B cell (primary cell): ENCODE results near the gene TCERG1L. TPM values are rescaled to one million over a fixed set of nuclear protein-coding genes. Genes with fewer than 3 reads are reported as not detected.

Source experiments
- ATAC-seq: fragments of 200-7000 bp; cut with Tn5 transposase; one replicate; pipeline ENCODE4 v1.10.0; 2021; ENCODE audit warnings: low read depth, mild to moderate bottlenecking, moderate number of reproducible peaks, moderate library complexity
- CTCF ChIA-PET: fragments of 350-600 bp; sonication (Branson Sonifier 250); formaldehyde crosslinking; loops from one replicate; lab custom pipeline; 2021; ENCODE audit warnings: antibody characterized with exemption, inconsistent platforms; lab: Charles Lee
- POLR2A ChIA-PET: fragments of 350-600 bp; sonication (Branson Sonifier 250); formaldehyde crosslinking; loops from one replicate; lab custom pipeline; 2021; ENCODE audit warnings: antibody characterized with exemption; lab: Charles Lee
- DNase-seq: peaks from one replicate; pipeline ENCODE4 v3.0.0; 2013
- H2AFZ ChIP-seq: 2 replicates; pipeline ENCODE4 v1.6.1; 2012; ENCODE audit warnings: mild to moderate bottlenecking, low read depth, low read length; ENCODE audit not compliant: insufficient read depth, poor library complexity, severe bottlenecking
- H3K27ac ChIP-seq, 2 donors: 1 replicate in 1 of 2; 2 replicates in 1 of 2; pipeline ENCODE4 v1.5.1; 2012 to 2013; ENCODE audit warnings: low read length in 2 of 2, mild to moderate bottlenecking in 2 of 2, moderate library complexity in 1 of 2
- H3K27me3 ChIP-seq, 4 experiments: fragments of 200-600 bp in 1 of 4; sonication (generic) in 1 of 4; replicated peaks in 1 of 4; 1 replicate in 2 of 4; 2 replicates in 2 of 4; pipeline versions ENCODE4 v1.6.1 to v1.7.0; 2013 to 2016; ENCODE audit warnings: low read length in 3 of 4, mild to moderate bottlenecking in 2 of 4, mixed read lengths in 1 of 4, moderate library complexity in 1 of 4; ENCODE audit not compliant: insufficient read depth in 4 of 4, control insufficient read depth in 3 of 4; ENCODE audit errors: control extremely low read depth in 1 of 4
- H3K36me3 ChIP-seq, 2 experiments: replicated peaks in 1 of 2; 1 replicate in 1 of 2; 2 replicates in 1 of 2; pipeline versions ENCODE4 v1.6.1 to v1.7.1; 2013; ENCODE audit warnings: low read length in 1 of 2; ENCODE audit not compliant: insufficient read depth in 2 of 2, control insufficient read depth in 1 of 2; ENCODE audit errors: control extremely low read depth in 1 of 2, extremely low read depth in 1 of 2
- H3K4me1 ChIP-seq, 2 donors: fragments of 200-600 bp in 1 of 2; sonication (generic) in 1 of 2; 1 replicate in 1 of 2; 2 replicates in 1 of 2; pipeline versions ENCODE4 v1.5.1 to v1.6.1; 2013 to 2017; ENCODE audit warnings: low read length in 2 of 2; ENCODE audit not compliant: control insufficient read depth in 2 of 2, insufficient read depth in 2 of 2
- H3K4me2 ChIP-seq: replicated peaks from 2 replicates; pipeline ENCODE3; 2012; ENCODE audit warnings: mild to moderate bottlenecking, low read depth, low read length; ENCODE audit not compliant: poor library complexity, severe bottlenecking
- H3K4me3 ChIP-seq, 5 experiments: fragments of 200-600 bp in 1 of 5; sonication (generic) in 1 of 5; 1 replicate in 3 of 5; 2 replicates in 2 of 5; pipeline versions ENCODE4 v1.5.1 to v1.7.0; 2011 to 2016; ENCODE audit warnings: low read length in 4 of 5, mild to moderate bottlenecking in 4 of 5, low read depth in 2 of 5, control low read depth in 1 of 5, moderate library complexity in 1 of 5; ENCODE audit not compliant: insufficient read depth in 1 of 5; ENCODE audit errors: control extremely low read depth in 1 of 5, extremely low read depth in 1 of 5
- H3K79me2 ChIP-seq: fragments of 200-600 bp; sonication (generic); one replicate; pipeline ENCODE4 v1.6.0; 2016; ENCODE audit warnings: low read length; ENCODE audit not compliant: control insufficient read depth, insufficient read depth
- H3K9ac ChIP-seq: fragments of 200-600 bp; sonication (generic); 2 replicates; pipeline ENCODE4 v1.6.1; 2017; ENCODE audit warnings: mild to moderate bottlenecking, low read length, moderate library complexity
- H3K9me3 ChIP-seq, 3 donors: one replicate each; pipeline versions ENCODE4 v1.6.1 to v1.7.1; 2013; ENCODE audit warnings: low read length in 2 of 3; ENCODE audit not compliant: control insufficient read depth in 2 of 3, insufficient read depth in 1 of 3; ENCODE audit errors: control extremely low read depth in 1 of 3
- H4K20me1 ChIP-seq: 2 replicates; pipeline ENCODE4 v1.6.0; 2012; ENCODE audit warnings: mild to moderate bottlenecking, low read length; ENCODE audit not compliant: insufficient read depth, control insufficient read depth, poor library complexity, severe bottlenecking
- H3K27ac Mint-ChIP-seq: one replicate; pipeline ENCODE4 v1.8.0; 2021; ENCODE audit warnings: mixed read lengths
- H3K27me3 Mint-ChIP-seq: one replicate; pipeline ENCODE4 v1.8.0; 2021; ENCODE audit warnings: mixed read lengths
- H3K4me1 Mint-ChIP-seq: one replicate; pipeline ENCODE4 v1.8.0; 2021; ENCODE audit warnings: mixed read lengths
- H3K4me3 Mint-ChIP-seq: one replicate; pipeline ENCODE4 v1.8.0; 2021; ENCODE audit warnings: mixed read lengths
- H3K9me3 Mint-ChIP-seq: one replicate; pipeline ENCODE4 v1.8.0; 2022; ENCODE audit warnings: mixed read lengths; ENCODE audit not compliant: insufficient read depth
- EZH2 ChIP-seq: IDR thresholded peaks from 2 replicates; pipeline ENCODE4 v1.6.1; 2012; ENCODE audit warnings: borderline replicate concordance, low read depth, mild to moderate bottlenecking, moderate library complexity, low read length; ENCODE audit not compliant: insufficient read depth, poor library complexity, severe bottlenecking
- WGBS: methylation state at CpG from one replicate; pipeline ENCODE4 v1.1.5; 2013; ENCODE audit warnings: missing lambda C conversion rate; ENCODE audit not compliant: insufficient coverage; 5-methylcytosine and 5-hydroxymethylcytosine counted together
- intact Hi-C: fragments of 100-400 bp; cut with micrococcal nuclease; formaldehyde crosslinking; loops from one replicate; pipeline ENCODE4 v1.10.0; 2022
- polyA plus RNA-seq: library from polyadenylated mRNA; depleted of rRNA; stranded (reverse); fragments of >200 nt; gene quantifications from 2 replicates; pipeline ENCODE4 v1.2.3, GENCODE V29; 2012
- total RNA-seq, 2 donors: library from RNA; stranded (reverse); fragments of 120-200 nt in 1 of 2; gene quantifications; 1 replicate in 1 of 2; 2 replicates in 1 of 2; pipeline versions ENCODE4 v1.2.3 to v1.2.4, GENCODE V29; 2013 to 2022
- TF ChIP-seq, protein P1 (sequence below): fragments of 200-600 bp; IDR thresholded peaks from one replicate; pipeline ENCODE4 v1.8.0; 2022; ENCODE audit warnings: antibody characterized with exemption, mild to moderate bottlenecking

TCERG1L gene
- total and polyA plus RNA-seq, 2 donors (not counting 1 experiment from before 2014, with no cell fraction given) = 0.10 TPM; not detected in 1

GRCh38 chr10:131124945-131125344 lies 186.6 kb downstream of the TCERG1L start:
- TF ChIP-seq, protein P1, sequence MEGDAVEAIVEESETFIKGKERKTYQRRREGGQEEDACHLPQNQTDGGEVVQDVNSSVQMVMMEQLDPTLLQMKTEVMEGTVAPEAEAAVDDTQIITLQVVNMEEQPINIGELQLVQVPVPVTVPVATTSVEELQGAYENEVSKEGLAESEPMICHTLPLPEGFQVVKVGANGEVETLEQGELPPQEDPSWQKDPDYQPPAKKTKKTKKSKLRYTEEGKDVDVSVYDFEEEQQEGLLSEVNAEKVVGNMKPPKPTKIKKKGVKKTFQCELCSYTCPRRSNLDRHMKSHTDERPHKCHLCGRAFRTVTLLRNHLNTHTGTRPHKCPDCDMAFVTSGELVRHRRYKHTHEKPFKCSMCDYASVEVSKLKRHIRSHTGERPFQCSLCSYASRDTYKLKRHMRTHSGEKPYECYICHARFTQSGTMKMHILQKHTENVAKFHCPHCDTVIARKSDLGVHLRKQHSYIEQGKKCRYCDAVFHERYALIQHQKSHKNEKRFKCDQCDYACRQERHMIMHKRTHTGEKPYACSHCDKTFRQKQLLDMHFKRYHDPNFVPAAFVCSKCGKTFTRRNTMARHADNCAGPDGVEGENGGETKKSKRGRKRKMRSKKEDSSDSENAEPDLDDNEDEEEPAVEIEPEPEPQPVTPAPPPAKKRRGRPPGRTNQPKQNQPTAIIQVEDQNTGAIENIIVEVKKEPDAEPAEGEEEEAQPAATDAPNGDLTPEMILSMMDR = no peak
- no peak for TF ChIP-seq EZH2
- intact Hi-C loops = no loop called here
- Histone ChIP-seq H3K4me1 (no peaks in the 10 kb centered on the region), H3K27ac (no peak overlapping the region), H3K4me2 (no peak overlapping the region), H3K9ac (no peak overlapping the region), H3K36me3 (no peaks in the 10 kb centered on the region), H3K4me3 (no peak overlapping the region), H4K20me1 (no peaks in the 10 kb centered on the region), H3K9me3 (peaks cover 0 to 48% (median 0%) of the 10 kb centered on the region in 3 donors), H3K79me2 (no peaks in the 10 kb centered on the region), H2AFZ (no peak overlapping the region), H3K27me3 (no peaks in the 10 kb centered on the region)
- Mint-ChIP-seq H3K4me1 (no peaks in the 10 kb centered on the region), H3K27me3 (no peaks in the 10 kb centered on the region), H3K27ac (no peak overlapping the region), H3K9me3 (no peaks in the 10 kb centered on the region), H3K4me3 (no peak overlapping the region)
- ChIA-PET CTCF (no interaction called here), POLR2A (no interaction called here)
- DNase-seq (no peak), ATAC-seq (no peak)

GRCh38 chr10:131123496-131123895 lies 188.0 kb downstream of the TCERG1L start:
- Histone ChIP-seq H3K79me2 (no peaks in the 10 kb centered on the region), H3K36me3 (no peaks in the 10 kb centered on the region), H3K27me3 (no peaks in the 10 kb centered on the region), H3K9me3 (peaks cover 0 to 51% (median 0%) of the 10 kb centered on the region in 3 donors), H3K27ac (no peak overlapping the region), H2AFZ (no peak overlapping the region), H3K4me1 (no peaks in the 10 kb centered on the region), H3K4me3 (no peak overlapping the region), H3K9ac (no peak overlapping the region), H4K20me1 (no peaks in the 10 kb centered on the region), H3K4me2 (no peak overlapping the region)
- no peaks in the 10 kb centered on the region for H3K4me1 Mint-ChIP-seq
- no peak for DNase-seq
- no peaks in the 10 kb centered on the region for H3K9me3 Mint-ChIP-seq
- ATAC-seq = no peak
- H3K27me3 Mint-ChIP-seq = no peaks in the 10 kb centered on the region
- CTCF ChIA-PET = no interaction called here
- POLR2A ChIA-PET = no interaction called here
- H3K27ac Mint-ChIP-seq = no peak overlapping the region
- TF ChIP-seq EZH2 = no peak
- TF ChIP-seq, protein P1 = no peak
- WGBS = 89% methylated on average over 11 of the region's 11 CpGs
- H3K4me3 Mint-ChIP-seq = no peak overlapping the region
- intact Hi-C loops = no loop called here
